Stomach (tissue), 9 donors: Measurements from ENCODE around the gene MAP3K2. TPM values are rescaled to one million over a fixed set of nuclear protein-coding genes. Genes with fewer than 3 reads are reported as not detected.
"Not testable (repeated sequence)": the region's sequence is repeated elsewhere in the genome, so short reads cannot be mapped to it uniquely, and the experiment has no call there.

Experiments used
- DNase-seq, 2 donors: peaks; one replicate each; pipeline versions ENCODE4 v3.0.0 to v3.0.0-alpha.2; 2013 to 2019
- H3K27ac ChIP-seq, 5 donors: fragments of 200-600 bp in 4 of 5; sonication (generic) in 4 of 5; one replicate each; pipeline ENCODE4 v1.5.1; 2013 to 2019; ENCODE audit warnings: mild to moderate bottlenecking in 1 of 5, moderate library complexity in 1 of 5
- H3K27me3 ChIP-seq, 3 donors: fragments of 200-600 bp; sonication (generic); one replicate each; pipeline ENCODE4 v1.5.1; 2017 to 2019; ENCODE audit warnings: mixed run types in 1 of 3
- H3K36me3 ChIP-seq, 4 donors: fragments of 200-600 bp; sonication (generic); 1 replicate in 3 of 4; 2 replicates in 1 of 4; pipeline ENCODE4 v1.5.1; 2016 to 2019
- H3K4me1 ChIP-seq, 4 donors: fragments of 200-600 bp; sonication (generic); one replicate each; pipeline ENCODE4 v1.5.1; 2016 to 2019
- H3K4me3 ChIP-seq, 4 donors: fragments of 200-600 bp; sonication (generic) in 3 of 4; one replicate each; pipeline ENCODE4 v1.5.1; 2016 to 2019; ENCODE audit warnings: mild to moderate bottlenecking in 1 of 4
- H3K9me3 ChIP-seq, 4 donors: fragments of 200-600 bp; sonication (generic); one replicate each; pipeline ENCODE4 v1.5.1; 2016 to 2019
- CTCF ChIP-seq, 7 experiments: fragments of 450-650 bp in 4 of 7; fragments of 200-600 bp in 3 of 7; sonication (generic) in 3 of 7; IDR thresholded peaks; one replicate each; pipeline ENCODE4 v1.5.1; 2016 to 2019; ENCODE audit warnings: antibody characterized with exemption in 7 of 7, control low read depth in 2 of 7, mild to moderate bottlenecking in 1 of 7
- EP300 ChIP-seq: sonication (generic); formaldehyde crosslinking; IDR thresholded peaks from one replicate; pipeline ENCODE4 v1.6.1; 2017; ENCODE audit warnings: antibody characterized with exemption
- POLR2A ChIP-seq, 4 donors: fragments of 450-650 bp; IDR thresholded peaks; one replicate each; pipeline ENCODE4 v1.6.1; 2016; ENCODE audit warnings: antibody characterized with exemption in 4 of 4, control low read depth in 2 of 4, mild to moderate bottlenecking in 1 of 4, moderate library complexity in 1 of 4
- POLR2AphosphoS5 ChIP-seq, 3 donors: sonication (generic); formaldehyde crosslinking; IDR thresholded peaks; one replicate each; pipeline ENCODE4 v1.6.1; 2016; ENCODE audit warnings: antibody characterized with exemption in 3 of 3
- WGBS, 5 donors: extraction: QIAGEN DNeasy Blood & Tissue Kit in 3 of 5; methylation state at CpG; one replicate each; pipeline versions ENCODE4 v1.1.5 to v1.1.7; 2013 to 2018; 5-methylcytosine and 5-hydroxymethylcytosine counted together
- intact Hi-C: fragments of 100-400 bp; cut with DNase I; formaldehyde crosslinking; loops from one replicate; pipeline ENCODE4 v1.15.1; 2023; ENCODE audit warnings: low total_unique reads
- polyA plus RNA-seq, 3 donors: library from polyadenylated mRNA; stranded (reverse); fragments of 200-250 nt; gene quantifications; one replicate each; pipeline ENCODE4 v1.2.3, GENCODE V29; 2013
- total RNA-seq, 5 donors: library from RNA; depleted of rRNA; stranded (reverse); fragments of >200 nt; gene quantifications; one replicate each; pipeline versions ENCODE4 v1.1.0 to v1.2.3, GENCODE V29; 2014 to 2016
- donor health status: healthy with polysubstance abuse.
- donor health status: Bipolar disorder and iron deficiency.
- donor health status: healthy.

MAP3K2 gene
- total and polyA plus RNA-seq, 8 donors: 3.8 to 141 (median 55.6) TPM

- peak in 1 of 2 donors; percentile 16 for DNase-seq
- Histone ChIP-seq H3K27me3 (peaks cover 0 to 17% (median 0%) of the 10 kb centered on the region in 3 donors), H3K4me3 (no peak overlapping the region), H3K27ac (peak overlapping the region in 2 of 5 donors; percentile 13 to 33), H3K4me1 (peaks cover 43 to 60% (median 45%) of the 10 kb centered on the region in 4 donors), H3K36me3 (no peaks in the 10 kb centered on the region), H3K9me3 (no peaks in the 10 kb centered on the region)
- TF ChIP-seq POLR2A (IDR thresholded peaks at IDR 0.05): no peak
- TF ChIP-seq EP300: no peak
- TF ChIP-seq POLR2AphosphoS5 (IDR thresholded peaks at IDR 0.05): no peak
- TF ChIP-seq CTCF (IDR thresholded peaks at IDR 0.05): no peak
- intact Hi-C loops: no loop called here
- 71 to 83% (median 78%) methylated on average over 8 of the region's 8 CpGs for WGBS, 5 donors
Measured at GRCh38 chr2:127413782-127414637, 26.2 kb upstream of the MAP3K2 start.

GRCh38 chr2:127413200-127413599 is 25.4 kb upstream of the MAP3K2 start:
- 90 to 94% (median 92%) methylated on average over 3 of the region's 3 CpGs for WGBS, 5 donors
- Histone ChIP-seq H3K4me3 (no peak overlapping the region), H3K27ac (no peak overlapping the region), H3K9me3 (no peaks in the 10 kb centered on the region), H3K36me3 (no peaks in the 10 kb centered on the region), H3K27me3 (peaks cover 0 to 17% (median 0%) of the 10 kb centered on the region in 3 donors), H3K4me1 (peaks cover 46 to 69% (median 49%) of the 10 kb centered on the region in 4 donors)
- no peak for DNase-seq
- TF ChIP-seq EP300 (no peak), CTCF (IDR thresholded peaks at IDR 0.05) (no peak), POLR2AphosphoS5 (IDR thresholded peaks at IDR 0.05) (no peak), POLR2A (IDR thresholded peaks at IDR 0.05) (no peak)
- intact Hi-C loops: no loop called here

- no peaks in the 10 kb centered on the region for H3K36me3 ChIP-seq
- 67 to 81% (median 70%) methylated on average over 12 of the region's 12 CpGs for WGBS, 5 donors
- TF ChIP-seq CTCF (IDR thresholded peaks at IDR 0.05) (no peak), EP300 (no peak), POLR2AphosphoS5 (IDR thresholded peaks at IDR 0.05) (no peak), POLR2A (IDR thresholded peaks at IDR 0.05) (no peak)
- H3K27me3 ChIP-seq: peaks cover 0 to 7% (median 0%) of the 10 kb centered on the region in 3 donors
- H3K4me3 ChIP-seq: no peak overlapping the region
- DNase-seq: no peak
- H3K27ac ChIP-seq: peak overlapping the region in 4 of 5 donors; percentile 56 to 76 (median 68)
- intact Hi-C loops: no loop called here
- no peaks in the 10 kb centered on the region for H3K9me3 ChIP-seq
- peaks cover 51 to 77% (median 53%) of the 10 kb centered on the region in 4 donors for H3K4me1 ChIP-seq
Measured at GRCh38 chr2:127411653-127412369, 24.0 kb upstream of the MAP3K2 start.

GRCh38 chr2:127410871-127411652 is 23.3 kb upstream of the MAP3K2 start:
- H3K4me3 ChIP-seq: no peak overlapping the region
- H3K27ac ChIP-seq: peak overlapping the region in 4 of 5 donors; percentile 56 to 76 (median 68)
- intact Hi-C loops: no loop called here
- peaks cover 0 to 2% (median 0%) of the 10 kb centered on the region in 3 donors for H3K27me3 ChIP-seq
- no peaks in the 10 kb centered on the region for H3K36me3 ChIP-seq
- 14 to 27% (median 23%) methylated on average over 6 of the region's 6 CpGs for WGBS, 5 donors
- peaks cover 43 to 69% (median 46%) of the 10 kb centered on the region in 4 donors for H3K4me1 ChIP-seq
- no peaks in the 10 kb centered on the region for H3K9me3 ChIP-seq
- peak; percentile 29 to 65 for DNase-seq
- TF ChIP-seq EP300: no peak
- TF ChIP-seq POLR2A (IDR thresholded peaks at IDR 0.05): no peak
- TF ChIP-seq POLR2AphosphoS5 (IDR thresholded peaks at IDR 0.05): peak in 1 of 3 donors; percentile 35

- intact Hi-C loops, H3K36me3 ChIP-seq, H3K4me3 ChIP-seq, H3K27me3 ChIP-seq, H3K9me3 ChIP-seq: not testable (repeated sequence)
- DNase-seq: peak in 1 of 2 donors; percentile 21
- Histone ChIP-seq H3K27ac (peak overlapping the region in 3 of 5 donors; percentile 20 to 76 (median 66)), H3K4me1 (peaks cover 30 to 66% (median 32%) of the 10 kb centered on the region in 4 donors)
- WGBS, 5 donors: 94 to 99% (median 96%) methylated on average over 8 of the region's 8 CpGs
Measured at GRCh38 chr2:127409716-127410115, 21.9 kb upstream of the MAP3K2 start.
